Measurements from ENCODE around the gene WWTR1.

Gene WWTR1

DNA sequence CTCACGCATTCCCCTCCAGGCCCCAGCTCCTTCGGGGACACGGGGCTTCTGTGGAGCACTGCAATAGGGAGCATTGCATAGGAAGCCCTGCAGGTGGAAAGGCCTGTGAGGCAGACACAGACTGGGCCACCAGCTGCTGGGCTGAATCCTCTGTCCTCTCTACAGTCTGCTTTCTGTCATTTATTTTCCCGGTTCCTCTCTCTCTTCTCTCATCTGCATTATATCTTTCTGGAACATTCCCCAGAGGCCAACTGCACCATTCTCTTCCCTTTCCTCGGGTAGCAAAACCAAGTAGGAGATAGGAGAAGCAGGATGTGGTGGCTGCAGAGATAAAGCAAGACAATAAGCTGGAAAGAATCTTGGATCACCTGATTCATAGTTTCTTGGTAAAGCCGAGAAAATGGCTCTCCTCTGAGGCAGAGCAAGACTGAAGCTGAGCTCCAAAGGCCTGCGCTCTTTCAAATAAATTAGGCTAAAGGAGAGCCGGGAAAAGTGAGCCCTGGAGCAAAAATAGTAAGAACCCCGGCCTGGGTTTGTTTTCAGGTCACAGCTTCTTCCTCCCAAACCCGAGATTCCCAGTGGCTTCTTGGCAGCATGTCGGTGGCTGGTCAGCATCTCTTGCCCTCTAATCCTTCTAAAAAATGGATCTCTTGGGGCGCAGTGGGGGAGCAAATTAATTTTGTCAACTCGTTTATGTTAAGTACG lies 178.1 kb downstream of the WWTR1 start:
- H3K27ac ChIP-seq: no peak overlapping the region
- TF ChIP-seq, protein P1, sequence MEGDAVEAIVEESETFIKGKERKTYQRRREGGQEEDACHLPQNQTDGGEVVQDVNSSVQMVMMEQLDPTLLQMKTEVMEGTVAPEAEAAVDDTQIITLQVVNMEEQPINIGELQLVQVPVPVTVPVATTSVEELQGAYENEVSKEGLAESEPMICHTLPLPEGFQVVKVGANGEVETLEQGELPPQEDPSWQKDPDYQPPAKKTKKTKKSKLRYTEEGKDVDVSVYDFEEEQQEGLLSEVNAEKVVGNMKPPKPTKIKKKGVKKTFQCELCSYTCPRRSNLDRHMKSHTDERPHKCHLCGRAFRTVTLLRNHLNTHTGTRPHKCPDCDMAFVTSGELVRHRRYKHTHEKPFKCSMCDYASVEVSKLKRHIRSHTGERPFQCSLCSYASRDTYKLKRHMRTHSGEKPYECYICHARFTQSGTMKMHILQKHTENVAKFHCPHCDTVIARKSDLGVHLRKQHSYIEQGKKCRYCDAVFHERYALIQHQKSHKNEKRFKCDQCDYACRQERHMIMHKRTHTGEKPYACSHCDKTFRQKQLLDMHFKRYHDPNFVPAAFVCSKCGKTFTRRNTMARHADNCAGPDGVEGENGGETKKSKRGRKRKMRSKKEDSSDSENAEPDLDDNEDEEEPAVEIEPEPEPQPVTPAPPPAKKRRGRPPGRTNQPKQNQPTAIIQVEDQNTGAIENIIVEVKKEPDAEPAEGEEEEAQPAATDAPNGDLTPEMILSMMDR (IDR thresholded peaks at IDR 0.05): no peak
- peaks cover 32 to 37% of the 10 kb centered on the region in 2 experiments for H3K4me1 ChIP-seq (ENCODE audit: control insufficient read depth in 1 of 2, insufficient read depth in 1 of 2, low read depth in 1 of 2, low read length in 1 of 2)
- H3K4me3 ChIP-seq (ENCODE audit: low read depth in 1 of 2, low read length in 1 of 2): no peak overlapping the region
- H3K27me3 ChIP-seq: no peaks in the 10 kb centered on the region
- H3K36me3 ChIP-seq: no peaks in the 10 kb centered on the region
- no peaks in the 10 kb centered on the region for H3K9me3 ChIP-seq

DNA sequence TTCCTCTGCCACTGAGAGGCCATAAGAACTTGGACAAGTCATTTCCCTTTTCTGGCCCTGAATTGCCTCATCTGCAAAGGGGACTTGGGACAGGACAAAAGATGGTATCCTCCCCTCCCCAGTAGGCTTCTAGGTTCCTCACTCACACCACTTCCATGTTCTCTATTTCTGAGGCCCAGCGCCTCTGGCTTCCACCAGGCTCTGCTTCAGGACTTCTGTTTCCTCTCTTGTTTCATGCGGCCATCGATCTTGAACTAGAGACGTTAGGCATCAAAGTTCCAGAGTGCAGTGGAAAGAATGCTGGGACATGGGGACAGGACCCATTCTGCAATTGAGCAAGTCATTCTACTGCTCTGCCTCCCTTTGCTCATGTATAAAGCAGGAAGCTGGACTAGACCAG lies 181.6 kb downstream of the WWTR1 start:
- no peaks in the 10 kb centered on the region for H3K27me3 ChIP-seq
- no peaks in the 10 kb centered on the region for H3K36me3 ChIP-seq
- H3K9me3 ChIP-seq: no peaks in the 10 kb centered on the region
- TF ChIP-seq, protein P1 (IDR thresholded peaks at IDR 0.05): no peak
- peaks cover 30 to 32% of the 10 kb centered on the region in 2 experiments for H3K4me1 ChIP-seq (ENCODE audit: control insufficient read depth in 1 of 2, insufficient read depth in 1 of 2, low read depth in 1 of 2, low read length in 1 of 2)
- H3K4me3 ChIP-seq (ENCODE audit: low read depth in 1 of 2, low read length in 1 of 2): peak overlapping the region in 1 of 2 experiments; percentile 24
- H3K27ac ChIP-seq: peak overlapping the region; percentile 73

DNA sequence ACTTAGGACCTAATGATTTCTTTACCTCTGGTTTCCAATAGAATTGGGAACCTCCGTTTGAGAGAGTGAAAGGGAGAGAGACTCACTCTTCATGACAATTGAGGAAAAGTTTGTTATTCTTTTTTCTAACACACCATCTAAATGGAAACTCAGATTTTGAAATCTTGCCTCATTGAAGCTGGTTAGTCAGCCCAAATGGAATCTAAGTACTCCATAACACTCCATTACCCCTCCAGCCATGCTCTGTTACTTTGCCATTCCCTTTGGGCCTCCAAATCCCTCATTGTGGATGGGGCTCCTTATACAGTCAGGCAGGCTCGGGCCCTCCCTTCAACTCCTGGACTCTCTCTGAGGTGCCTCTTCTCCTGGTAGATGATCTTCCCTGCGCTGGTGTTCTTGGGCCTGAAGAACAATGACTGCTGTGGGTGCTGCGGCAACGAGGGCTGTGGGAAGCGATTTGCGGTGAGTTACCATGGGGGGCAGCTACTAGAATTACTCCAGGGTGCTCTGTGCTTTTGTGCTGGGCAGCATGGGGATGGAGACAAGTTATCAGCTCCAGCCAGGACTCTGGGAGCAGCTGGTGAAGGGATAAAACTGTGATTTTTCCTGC lies 182.3 kb downstream of the WWTR1 start:
- Histone ChIP-seq H3K9me3 (no peaks in the 10 kb centered on the region), H3K4me1 (ENCODE audit: control insufficient read depth in 1 of 2, insufficient read depth in 1 of 2, low read depth in 1 of 2, low read length in 1 of 2) (peaks cover 23 to 26% of the 10 kb centered on the region in 2 experiments), H3K36me3 (no peaks in the 10 kb centered on the region), H3K27me3 (no peaks in the 10 kb centered on the region), H3K4me3 (ENCODE audit: low read depth in 1 of 2, low read length in 1 of 2) (peak overlapping the region in 1 of 2 experiments; percentile 24), H3K27ac (peak overlapping the region; percentile 73)
- TF ChIP-seq, protein P1 (IDR thresholded peaks at IDR 0.05): no peak

DNA sequence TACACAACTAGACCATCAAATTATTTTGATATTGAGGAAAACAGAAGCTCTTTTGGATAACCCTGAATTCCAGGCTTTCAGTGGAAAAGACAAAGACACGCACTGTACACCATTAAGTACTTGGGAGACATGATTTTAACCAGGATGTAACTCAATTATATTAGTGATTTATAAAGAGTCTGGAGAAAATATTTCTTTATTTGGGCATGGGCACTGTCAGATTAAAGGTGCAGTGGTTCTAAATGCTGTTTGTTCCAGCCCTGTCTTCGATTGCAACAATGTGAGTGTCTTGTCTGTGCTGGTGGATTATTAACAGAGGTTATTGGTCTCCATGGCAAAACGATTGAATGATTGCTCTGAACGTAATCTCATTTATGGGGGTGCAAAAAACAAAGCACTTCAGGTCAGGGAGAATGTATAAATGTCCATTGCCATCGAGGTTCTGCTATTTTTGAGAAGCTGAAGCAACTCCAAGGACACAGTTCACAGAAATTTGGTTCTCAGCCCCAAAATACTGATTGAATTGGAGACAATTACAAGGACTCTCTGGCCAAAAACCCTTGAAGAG lies 183.5 kb downstream of the WWTR1 start, which contains the start of gene TM4SF4:
Gene TM4SF4, plus strand, starts transcription at position 448 of the 568 bp plus-strand sequence. CDS start 181 bp downstream, outside the sequence.
- Histone ChIP-seq H3K27me3 (no peaks in the 10 kb centered on the region), H3K4me1 (ENCODE audit: control insufficient read depth in 1 of 2, insufficient read depth in 1 of 2, low read depth in 1 of 2, low read length in 1 of 2) (peaks cover 17 to 20% of the 10 kb centered on the region in 2 experiments), H3K27ac (peak within 1 kb of the TSS; percentile 73), H3K36me3 (no peaks in the 10 kb centered on the region), H3K4me3 (ENCODE audit: low read depth in 1 of 2, low read length in 1 of 2) (no peak within 1 kb of the TSS), H3K9me3 (no peaks in the 10 kb centered on the region)
- TF ChIP-seq, protein P1 (IDR thresholded peaks at IDR 0.05): no peak

DNA sequence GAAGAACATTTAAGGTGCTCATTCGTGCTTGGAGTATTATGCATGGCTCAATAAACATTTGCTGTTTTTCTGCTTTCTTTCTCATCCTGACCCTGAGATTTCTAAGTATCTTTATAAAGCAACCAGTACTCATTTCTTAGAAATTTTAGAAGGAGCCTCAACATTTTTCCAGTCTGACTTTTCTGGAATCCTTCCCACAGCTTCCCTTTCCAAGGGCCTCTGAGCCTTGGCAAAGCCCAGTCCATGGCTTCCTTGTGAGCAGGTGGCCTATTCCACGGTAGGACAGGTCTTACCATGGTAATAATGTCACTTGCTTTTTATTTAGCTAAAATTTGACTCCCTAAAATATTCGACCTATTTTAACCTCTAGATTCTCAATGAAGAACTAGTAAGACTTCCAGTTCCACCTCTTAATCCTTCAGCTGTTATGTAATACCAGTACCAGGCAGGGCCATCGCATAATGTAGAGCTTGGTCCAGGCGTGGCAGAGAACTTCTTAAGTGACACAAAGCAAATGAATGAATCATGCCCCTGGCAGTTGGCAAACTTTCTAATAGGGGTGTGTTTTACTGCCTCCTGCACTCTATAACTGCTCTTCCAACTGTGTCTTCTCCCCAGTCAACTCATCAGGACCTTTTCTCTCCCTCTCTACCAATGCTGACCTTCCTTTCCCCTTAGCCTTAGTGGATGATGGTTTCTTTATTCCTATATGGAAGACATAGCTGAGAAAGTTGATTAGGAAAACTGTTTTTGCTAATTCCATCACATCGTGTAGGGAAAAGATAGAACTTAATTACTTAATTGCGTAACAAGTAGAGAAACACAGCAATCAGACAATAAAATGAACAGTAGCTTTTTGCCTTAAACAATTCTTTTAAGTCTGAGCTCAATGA lies 184.2 kb downstream of the WWTR1 start:
- peaks cover 17 to 20% of the 10 kb centered on the region in 2 experiments for H3K4me1 ChIP-seq (ENCODE audit: control insufficient read depth in 1 of 2, insufficient read depth in 1 of 2, low read depth in 1 of 2, low read length in 1 of 2)
- no peaks in the 10 kb centered on the region for H3K36me3 ChIP-seq
- H3K27ac ChIP-seq: no peak overlapping the region
- H3K27me3 ChIP-seq: no peaks in the 10 kb centered on the region
- TF ChIP-seq, protein P1 (IDR thresholded peaks at IDR 0.05): no peak
- no peaks in the 10 kb centered on the region for H3K9me3 ChIP-seq
- H3K4me3 ChIP-seq (ENCODE audit: low read depth in 1 of 2, low read length in 1 of 2): no peak overlapping the region
